HEK293 (cell line): ENCODE measurements around the gene TBC1D19.

ENCODE experiments used
- BCL11A ChIP-seq: fragments of 450-650 bp; formaldehyde crosslinking; IDR thresholded peaks from 2 replicates; pipeline ENCODE4 v1.5.1; 2016; ENCODE audit warnings: low read depth, missing biosample characterization, missing genetic modification characterization
- CTCF ChIP-seq: fragments of 450-650 bp; formaldehyde crosslinking; IDR thresholded peaks from 2 replicates; pipeline ENCODE4 v1.5.1; 2016; ENCODE audit warnings: missing biosample characterization, missing genetic modification characterization
- EGR2 ChIP-seq: fragments of 450-650 bp; formaldehyde crosslinking; IDR thresholded peaks from 2 replicates; pipeline ENCODE4 v1.5.1; 2016; ENCODE audit warnings: low read depth, missing biosample characterization, missing genetic modification characterization
- MEIS1 ChIP-seq: sonication (generic); formaldehyde crosslinking; IDR thresholded peaks from 2 replicates; pipeline ENCODE4 v1.8.1; 2022; ENCODE audit warnings: missing genetic modification reagents, mild to moderate bottlenecking, borderline replicate concordance
- ZNF133 ChIP-seq: fragments of 450-650 bp; formaldehyde crosslinking; IDR thresholded peaks from 2 replicates; pipeline ENCODE4 v1.5.1; 2016; ENCODE audit warnings: missing biosample characterization, missing genetic modification characterization
- ZNF19 ChIP-seq: fragments of 450-650 bp; formaldehyde crosslinking; IDR thresholded peaks from 2 replicates; pipeline ENCODE4; 2016; ENCODE audit warnings: missing biosample characterization, missing genetic modification characterization, low read depth
- ZNF311 ChIP-seq: fragments of 450-650 bp; formaldehyde crosslinking; IDR thresholded peaks from 2 replicates; pipeline ENCODE4 v1.5.1; 2017; ENCODE audit warnings: missing biosample characterization, missing genetic modification characterization, borderline replicate concordance
- ZNF670 ChIP-seq: fragments of 450-650 bp; formaldehyde crosslinking; IDR thresholded peaks from 2 replicates; pipeline ENCODE4 v1.5.1; 2016; ENCODE audit warnings: missing biosample characterization, missing genetic modification characterization, low read depth

GRCh38 chr4:26590639-26591038, 6.8 kb downstream of the TBC1D19 start:
- no peak for TF ChIP-seq ZNF311 (tag by site-specific recombination)
- no peak for TF ChIP-seq BCL11A (tag by site-specific recombination)
- TF ChIP-seq ZNF19 (tag by site-specific recombination): no peak
- no peak for TF ChIP-seq CTCF
- TF ChIP-seq ZNF133: no peak
- TF ChIP-seq ZNF670 (tag by site-specific recombination): no peak
- TF ChIP-seq MEIS1 (CRISPR knock-in tag): no peak
- no peak for TF ChIP-seq EGR2 (tag by site-specific recombination)
